RCC 7860 (cell line): ENCODE data around the gene UBAC2.
"Not testable (repeated sequence)": the region's sequence is repeated elsewhere in the genome, so short reads cannot be mapped to it uniquely, and the experiment has no call there.

Experiments used
- DNase-seq: peaks from one replicate; pipeline ENCODE4 v3.0.0-alpha.2; 2015; ENCODE audit warnings: low spot score
- FAIRE-seq: peaks from 2 replicates; lab custom pipeline; 2012; peaks lifted over from hg19 to GRCh38; lab: Jason Lieb, UNC

The UBAC2 gene

DNA sequence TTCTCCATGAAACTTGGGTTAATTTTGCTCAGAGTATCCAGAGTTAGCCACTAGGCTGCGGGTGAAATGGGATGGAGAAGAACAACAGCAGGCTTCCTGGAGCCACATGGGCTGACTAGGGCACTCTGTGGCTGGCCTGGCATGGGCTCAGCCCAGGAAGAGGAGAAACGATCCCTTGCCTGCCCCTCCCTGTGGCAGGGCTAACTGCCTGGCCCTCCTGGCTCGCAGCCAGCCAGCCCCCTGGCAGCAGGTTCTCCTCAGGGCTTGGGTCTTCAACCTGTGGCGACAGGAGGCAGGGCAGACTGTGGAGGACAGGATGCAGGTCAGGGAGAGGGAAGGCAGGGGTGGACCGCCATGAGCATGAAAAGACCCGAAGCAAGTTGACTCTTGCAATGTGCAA, 185.3 kb downstream of the UBAC2 start:
- DNase-seq (no peak), FAIRE-seq (no peak)

GRCh38 chr13:99386495-99386894, 185.8 kb downstream of the UBAC2 start:
- FAIRE-seq, result no peak
- DNase-seq, result no peak

DNA sequence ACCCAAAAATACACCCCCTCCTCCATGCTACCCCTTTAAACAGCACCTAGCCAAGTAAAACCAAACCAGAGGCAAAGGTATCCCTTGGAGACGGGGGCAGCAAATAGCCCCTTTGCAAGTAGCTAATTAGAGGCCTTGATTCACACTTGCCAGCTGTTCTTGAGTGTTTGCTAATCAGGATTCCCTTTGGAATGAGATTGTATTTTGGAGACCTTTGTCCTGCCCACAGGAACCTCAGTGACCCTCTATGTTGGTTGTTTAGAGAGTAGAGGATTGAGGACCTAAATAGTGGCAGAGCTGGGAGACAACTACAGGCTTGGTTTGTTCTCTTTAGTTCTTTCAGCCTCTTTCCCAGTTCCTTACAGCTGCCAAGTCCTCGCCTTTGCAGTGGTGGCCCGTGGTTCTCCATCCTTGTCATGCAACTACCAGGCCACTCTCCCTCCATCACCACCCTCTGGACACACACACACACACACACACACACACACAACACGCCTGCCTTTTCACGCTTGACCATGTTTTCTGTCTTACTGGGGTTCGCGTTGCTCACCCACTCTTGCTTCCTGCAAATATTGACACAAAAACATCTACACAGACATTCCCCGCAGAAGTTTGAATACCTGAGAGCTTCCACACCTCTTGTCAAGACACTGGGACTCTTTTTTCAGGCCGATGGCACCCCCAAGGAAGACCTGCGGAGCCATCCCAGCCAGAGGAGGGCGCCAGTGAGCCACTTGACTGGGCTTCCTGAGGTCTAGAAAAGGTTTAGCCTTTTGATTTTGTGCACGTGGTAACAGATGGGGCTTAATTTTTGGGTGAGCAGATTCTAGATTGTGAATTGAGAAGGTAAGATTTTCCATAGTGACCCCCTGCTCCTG, 186.5 kb downstream of the UBAC2 start:
- FAIRE-seq (no peak), DNase-seq (no peak)

- FAIRE-seq, result no peak
- no peak for DNase-seq
These were observed 187.8 kb downstream of the UBAC2 start for GRCh38 chr13:99388334-99388923.

DNA sequence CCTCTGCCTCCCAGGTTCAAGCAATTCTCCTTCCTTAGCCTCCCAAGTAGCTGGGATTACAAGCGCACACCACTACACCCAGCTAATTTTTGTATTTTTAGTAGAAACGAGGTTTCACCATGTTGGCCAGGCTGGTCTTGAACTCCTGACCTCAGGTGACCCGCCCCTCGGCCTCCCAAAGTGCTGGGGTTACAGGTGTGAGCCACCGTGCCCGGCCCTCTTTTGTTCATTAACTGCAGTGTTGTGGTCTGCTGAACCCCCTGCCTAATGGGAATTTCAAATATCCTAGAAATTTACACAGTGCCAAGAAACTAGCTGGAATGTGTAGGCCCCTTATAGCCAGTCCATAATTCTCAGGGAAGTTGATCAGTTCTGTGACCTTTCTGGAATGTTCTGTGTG, 188.4 kb downstream of the UBAC2 start:
- not testable (repeated sequence) for FAIRE-seq, DNase-seq

DNA sequence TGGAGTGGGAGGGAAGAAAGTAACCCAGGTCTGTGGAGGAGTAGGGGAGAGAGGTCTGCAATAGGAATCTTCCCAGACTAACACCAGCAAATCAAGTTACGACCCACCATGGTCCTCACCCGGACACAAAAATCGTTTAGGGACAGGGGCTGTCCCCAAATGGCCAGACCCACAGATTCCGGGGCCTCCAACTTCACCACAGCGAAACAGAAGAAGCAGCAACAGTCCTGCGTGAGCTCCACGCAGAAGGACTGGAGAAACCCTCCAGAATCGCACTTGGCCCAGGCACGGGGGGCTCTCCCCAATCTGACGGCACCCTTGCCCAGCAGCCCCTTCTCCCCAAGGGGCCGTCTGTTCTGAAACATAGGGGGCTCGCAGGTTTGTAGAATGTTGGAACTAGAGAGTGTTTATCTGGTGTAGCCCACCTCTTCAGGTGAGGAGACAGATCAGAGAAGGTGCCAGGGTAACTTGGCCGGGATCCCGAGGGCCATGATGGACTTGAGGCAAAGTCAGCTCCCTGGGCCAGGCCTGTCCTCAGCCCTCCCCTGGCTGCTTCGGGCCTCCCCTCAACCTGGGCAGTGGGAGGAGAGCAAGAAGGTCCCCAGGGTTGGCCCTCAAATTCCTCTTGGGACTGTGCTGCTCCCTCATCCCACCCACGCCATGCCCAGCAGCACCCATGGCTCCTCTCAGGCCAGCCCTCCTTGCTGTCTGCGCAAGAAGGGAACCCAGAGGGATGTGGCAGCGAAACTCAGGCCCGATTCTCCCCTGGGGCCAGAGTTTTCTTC, 189.1 kb downstream of the UBAC2 start:
- FAIRE-seq (no peak), DNase-seq (no peak)

DNA sequence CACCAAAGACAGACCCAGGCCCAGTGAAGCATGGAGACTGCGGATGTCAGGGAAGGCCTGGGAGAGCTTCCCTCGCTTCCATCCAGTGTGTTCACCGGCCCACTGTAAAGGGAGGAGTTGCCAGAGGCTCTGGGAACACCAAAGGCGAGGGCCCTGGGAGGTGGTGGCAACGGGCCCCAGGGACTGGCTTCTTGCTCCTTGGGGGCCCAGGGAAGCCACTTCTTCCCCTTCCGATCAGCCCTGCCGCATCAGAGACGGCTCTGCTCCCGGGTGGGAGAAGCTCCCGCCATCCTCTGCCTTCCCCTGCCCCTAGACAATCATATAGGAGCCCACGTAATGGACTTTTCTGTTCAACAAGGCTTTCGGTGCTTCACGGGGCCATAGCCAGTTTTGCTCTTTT, 189.9 kb downstream of the UBAC2 start:
- DNase-seq, result no peak
- no peak for FAIRE-seq

DNA sequence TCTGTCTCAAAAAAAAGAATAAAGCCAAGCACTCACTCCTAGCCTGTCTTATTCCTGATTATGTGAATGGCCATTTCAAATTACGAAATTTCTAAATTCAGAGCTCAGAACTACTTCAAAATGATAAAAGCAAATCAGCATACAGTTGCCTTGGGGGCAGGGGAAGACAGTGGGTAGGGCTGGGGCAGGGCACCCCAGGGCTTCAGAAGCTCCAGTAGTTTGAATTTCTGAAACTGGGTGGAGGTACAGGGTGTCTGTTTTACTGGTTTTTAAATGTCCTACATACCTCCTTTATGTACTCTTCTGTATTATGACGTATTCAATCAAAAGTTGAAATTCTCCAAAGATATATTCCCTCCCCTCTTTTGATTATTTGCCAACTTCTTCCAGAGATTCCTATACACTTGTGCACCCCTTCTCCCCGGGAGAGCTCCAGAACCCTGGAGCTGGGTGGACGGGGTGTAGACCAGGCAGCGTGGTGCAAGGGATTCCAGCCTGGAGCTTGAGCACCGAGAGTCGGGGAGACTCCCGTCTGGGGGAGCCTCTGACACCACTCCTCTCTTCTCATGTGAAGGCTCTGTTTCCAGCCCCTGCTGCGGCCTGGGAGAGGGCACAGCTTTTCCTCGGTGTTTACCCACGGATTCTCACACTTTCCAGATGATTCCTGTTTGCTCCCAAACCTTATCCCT, 191.3 kb downstream of the UBAC2 start:
- no peak for FAIRE-seq
- DNase-seq, result no peak

DNA sequence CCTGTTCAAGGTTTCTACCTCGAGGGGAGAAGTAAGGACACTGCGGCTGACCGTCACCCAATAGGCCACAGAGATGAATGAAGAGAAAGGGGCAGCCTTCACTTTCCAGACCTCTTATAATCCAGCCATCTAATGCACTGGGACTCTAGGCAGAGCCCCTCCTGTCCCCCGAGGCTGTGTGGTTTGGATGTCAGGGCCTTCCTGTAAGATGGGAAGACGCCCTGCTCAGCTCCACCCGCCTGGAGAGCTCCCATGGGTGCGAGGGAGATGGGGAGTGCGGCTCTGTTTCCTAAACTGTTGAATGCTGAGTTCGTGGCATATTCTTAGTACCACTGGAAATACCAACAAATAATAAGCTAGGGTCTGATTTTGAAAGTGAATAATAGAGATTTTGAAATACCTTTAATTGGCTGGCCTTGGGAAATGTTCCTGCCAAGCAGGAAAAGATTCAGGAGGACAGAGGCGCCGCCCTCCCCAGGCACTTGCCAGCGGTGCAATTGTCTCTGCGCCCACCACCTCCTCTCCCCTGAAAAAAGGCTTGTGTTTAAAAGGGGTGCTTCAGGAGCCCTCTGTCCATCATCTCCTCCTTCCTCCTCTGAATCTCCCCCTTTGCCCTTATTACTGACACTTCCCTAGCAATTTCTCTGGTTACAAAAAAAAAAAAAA, 191.9 kb downstream of the UBAC2 start:
- FAIRE-seq, result no peak

DNA sequence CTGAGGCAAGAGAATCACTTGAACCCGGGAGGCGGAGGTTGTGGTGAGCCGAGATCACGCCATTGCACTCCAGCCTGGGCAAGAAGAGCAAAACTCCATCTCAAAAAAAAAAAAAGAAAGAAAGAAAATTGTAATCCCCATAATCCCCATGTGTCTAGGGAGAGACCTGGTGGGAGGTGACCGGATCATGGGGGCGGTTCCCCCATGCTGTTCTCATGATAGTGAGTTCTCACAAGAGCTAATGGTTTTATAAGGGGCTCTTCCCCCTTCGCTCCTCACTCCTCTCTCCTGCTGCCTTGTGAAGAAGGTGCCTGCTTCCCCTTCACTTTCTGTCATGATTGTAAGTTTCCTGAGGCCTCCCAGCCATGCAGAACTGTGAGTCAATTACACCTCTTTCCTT, 192.7 kb downstream of the UBAC2 start:
- not testable (repeated sequence) for DNase-seq, FAIRE-seq

More for the DNA sequence above, 191.9 kb downstream of the UBAC2 start:
- DNase-seq, result no peak

- DNase-seq (no peak), FAIRE-seq (no peak)
These were observed 193.4 kb downstream of the UBAC2 start for GRCh38 chr13:99393791-99394735.

GRCh38 chr13:99395436-99395835, 194.8 kb downstream of the UBAC2 start:
- FAIRE-seq (no peak), DNase-seq (no peak)

- DNase-seq (no peak), FAIRE-seq (no peak)
These were observed 195.8 kb downstream of the UBAC2 start for GRCh38 chr13:99396446-99396845.

GRCh38 chr13:99398071-99398470, 197.4 kb downstream of the UBAC2 start:
- no peak for DNase-seq
- no peak for FAIRE-seq

GRCh38 chr13:99398916-99399622, 198.4 kb downstream of the UBAC2 start:
- FAIRE-seq (no peak), DNase-seq (no peak)

DNA sequence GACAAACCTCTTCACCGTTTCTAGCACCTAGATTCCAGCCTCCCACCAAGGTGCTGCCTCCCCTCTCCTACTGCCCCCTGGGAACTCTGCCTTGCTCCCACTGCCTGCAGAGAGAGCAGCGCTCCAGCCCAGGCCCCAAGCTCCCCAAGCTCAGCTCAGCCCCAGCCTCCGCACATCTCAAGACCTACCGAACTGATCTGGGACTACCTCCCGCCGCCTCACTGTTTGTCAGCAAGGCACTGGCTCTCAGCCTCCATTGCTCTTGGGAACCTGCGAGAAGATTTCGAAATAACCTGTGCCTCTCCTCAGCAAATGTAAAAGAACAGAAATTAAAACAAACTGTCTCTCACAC, 198.9 kb downstream of the UBAC2 start:
- DNase-seq (no peak), FAIRE-seq (no peak)

GRCh38 chr13:99403458-99403971, 202.9 kb downstream of the UBAC2 start:
- DNase-seq (no peak), FAIRE-seq (no peak)

DNA sequence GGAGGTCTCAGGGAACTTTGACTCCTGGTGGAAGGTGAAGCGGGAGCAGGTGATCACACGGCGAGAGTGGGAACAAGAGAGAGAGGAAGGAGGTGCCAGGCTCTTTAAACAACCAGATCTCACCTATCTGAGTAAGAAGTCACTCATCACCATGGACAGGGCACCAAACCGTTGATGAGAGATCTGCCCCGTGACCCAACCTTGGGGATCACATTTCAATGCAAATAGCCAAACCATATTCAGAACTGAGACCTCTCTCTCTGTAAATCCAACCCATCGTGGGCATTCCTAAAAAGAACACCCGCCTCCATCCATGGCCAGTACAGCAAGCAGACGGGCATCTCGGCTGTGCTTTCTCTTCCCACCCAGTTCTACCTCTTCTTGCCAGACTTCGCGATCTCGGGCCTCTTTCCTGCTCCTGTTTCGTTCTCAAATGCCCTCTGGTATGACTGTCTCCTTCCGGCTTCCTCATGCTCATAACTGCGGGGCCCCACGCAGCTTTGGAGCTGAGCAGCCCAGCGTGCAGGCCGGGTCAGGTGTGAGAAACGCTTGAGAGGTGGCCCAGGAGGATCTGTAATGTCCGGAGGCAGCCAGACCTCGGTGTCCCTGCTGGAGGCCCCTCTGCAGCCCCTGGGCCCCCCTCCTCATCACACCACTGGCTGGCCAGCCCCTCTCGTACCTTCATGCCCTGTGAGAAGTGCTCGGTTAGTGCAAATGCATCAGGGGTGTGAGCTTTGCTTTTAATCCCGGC, 203.5 kb downstream of the UBAC2 start:
- FAIRE-seq, result no peak
- DNase-seq, result no peak
